Prostate gland (tissue), 2 donors: ENCODE results near the gene BASP1. TPM values are rescaled to one million over a fixed set of nuclear protein-coding genes. Genes with fewer than 3 reads are reported as not detected.

Experiments
- DNase-seq: peaks from one replicate; pipeline ENCODE4 v3.0.0-alpha.2; 2019; ENCODE audit warnings: low spot score
- H3K27ac ChIP-seq, 2 donors: fragments of 200-600 bp; sonication (generic); 2 replicates each; pipeline ENCODE4 v1.5.1; 2017 to 2019
- H3K27me3 ChIP-seq: fragments of 200-600 bp; sonication (generic); replicated peaks from 2 replicates; pipeline ENCODE4 v1.5.1; 2019; ENCODE audit not compliant: insufficient read depth
- H3K36me3 ChIP-seq, 2 donors: fragments of 200-600 bp; sonication (generic); 1 replicate in 1 of 2; 2 replicates in 1 of 2; pipeline versions ENCODE4 v1.5.1 to v1.8.1; 2017 to 2019
- H3K4me1 ChIP-seq: fragments of 200-600 bp; sonication (generic); replicated peaks from 2 replicates; pipeline ENCODE4 v1.5.1; 2019
- H3K4me3 ChIP-seq, 2 donors: fragments of 200-600 bp; sonication (generic); 2 replicates each; pipeline ENCODE4 v1.5.1; 2017 to 2019
- H3K9me3 ChIP-seq: fragments of 200-600 bp; sonication (generic); 2 replicates; pipeline ENCODE4 v1.5.1; 2017
- CTCF ChIP-seq, 4 experiments: fragments of 200-600 bp in 2 of 4; fragments of 450-650 bp in 2 of 4; sonication (generic) in 2 of 4; IDR thresholded peaks; 1 replicate in 3 of 4; 2 replicates in 1 of 4; pipeline ENCODE4 v1.5.1; 2016 to 2019; ENCODE audit warnings: antibody characterized with exemption in 4 of 4, mild to moderate bottlenecking in 2 of 4, moderate library complexity in 2 of 4
- POLR2A ChIP-seq: fragments of 450-650 bp; IDR thresholded peaks from one replicate; pipeline ENCODE4 v1.6.1; 2016; ENCODE audit warnings: antibody characterized with exemption, mild to moderate bottlenecking
- POLR2AphosphoS5 ChIP-seq: sonication (generic); formaldehyde crosslinking; IDR thresholded peaks from one replicate; pipeline ENCODE4 v1.6.1; 2017; ENCODE audit warnings: antibody characterized with exemption
- WGBS: methylation state at CpG from one replicate; pipeline ENCODE4 v1.1.5; 2018; 5-methylcytosine and 5-hydroxymethylcytosine counted together
- intact Hi-C: fragments of 100-400 bp; cut with DNase I; formaldehyde crosslinking; loops from one replicate; pipeline ENCODE4 v1.14.2; 2022
- total RNA-seq, 2 donors: library from RNA; depleted of rRNA; stranded (reverse); fragments of >200 nt; gene quantifications; one replicate each; pipeline ENCODE4 v1.1.0, GENCODE V29; 2016

The BASP1 gene
- total RNA-seq, 2 donors from 2014 or later = 142 to 346 TPM

DNA sequence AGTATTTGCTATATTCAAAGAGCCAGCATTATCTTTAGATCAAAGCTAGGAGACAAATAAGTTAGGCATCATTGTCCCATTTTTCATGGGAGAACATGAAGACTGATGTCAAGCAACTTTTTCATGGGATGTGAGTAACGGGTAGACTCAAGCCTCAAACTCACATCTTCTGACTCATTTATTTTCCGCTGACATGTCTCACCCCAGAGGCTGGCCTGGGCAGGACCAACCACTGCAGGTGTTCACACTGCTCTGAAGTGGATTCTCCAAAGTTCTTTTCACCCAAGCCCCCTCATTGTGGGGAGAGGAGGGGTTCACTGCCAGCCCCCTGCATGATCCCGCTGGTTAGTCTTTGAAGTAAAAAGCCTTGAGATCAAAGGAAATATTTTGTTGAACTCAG lies 34.9 kb upstream of the BASP1 start:
- H3K36me3 ChIP-seq = no peaks in the 10 kb centered on the region
- H3K4me3 ChIP-seq = no peak overlapping the region
- H3K9me3 ChIP-seq = no peaks in the 10 kb centered on the region
- H3K27me3 ChIP-seq = no peaks in the 10 kb centered on the region
- 66% methylated on average over 3 of the region's 3 CpGs for WGBS
- no peaks in the 10 kb centered on the region for H3K4me1 ChIP-seq
- intact Hi-C loops = no loop called here
- no peak for TF ChIP-seq POLR2A
- no peak overlapping the region for H3K27ac ChIP-seq
- no peak for DNase-seq

- DNase-seq = no peak
- TF ChIP-seq CTCF (IDR thresholded peaks at IDR 0.05) (no peak), POLR2AphosphoS5 (no peak), POLR2A (no peak)
- H3K36me3 ChIP-seq = no peaks in the 10 kb centered on the region
- whole genome bisulfite sequencing = 98% methylated on average over 1 of the region's 1 CpG
- no peaks in the 10 kb centered on the region for H3K4me1 ChIP-seq
- H3K27me3 ChIP-seq = no peaks in the 10 kb centered on the region
- no peak overlapping the region for H3K27ac ChIP-seq
- H3K9me3 ChIP-seq = no peaks in the 10 kb centered on the region
- no peak overlapping the region for H3K4me3 ChIP-seq
- intact Hi-C loops = no loop called here
Measured at GRCh38 chr5:17182981-17183380, 34.5 kb upstream of the BASP1 start.

DNA sequence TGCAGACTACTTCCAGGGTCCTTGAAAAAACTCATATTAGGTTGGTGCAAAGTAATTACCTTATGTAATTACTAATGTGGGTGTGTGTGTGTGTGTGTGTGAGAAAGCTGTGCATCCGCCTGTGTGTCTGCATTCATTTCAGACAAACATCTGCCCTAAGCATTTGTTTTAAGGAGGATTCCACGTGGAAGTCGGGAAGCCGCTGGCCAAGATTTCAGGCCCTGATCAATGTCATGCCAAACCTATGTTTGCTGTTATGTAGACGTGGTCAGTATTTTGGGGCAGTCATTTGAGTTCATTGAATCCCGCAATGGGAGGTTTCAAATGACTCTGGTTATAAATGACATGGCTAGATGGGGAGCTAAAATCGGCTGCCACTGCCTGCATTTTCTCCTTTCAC lies 33.6 kb upstream of the BASP1 start:
- no peak for TF ChIP-seq CTCF (IDR thresholded peaks at IDR 0.05)
- no peak for TF ChIP-seq POLR2A
- TF ChIP-seq POLR2AphosphoS5 = no peak
- intact Hi-C loops = no loop called here
- DNase-seq = no peak
- Histone ChIP-seq H3K9me3 (no peaks in the 10 kb centered on the region), H3K4me1 (no peaks in the 10 kb centered on the region), H3K4me3 (no peak overlapping the region), H3K27ac (no peak overlapping the region), H3K36me3 (no peaks in the 10 kb centered on the region), H3K27me3 (no peaks in the 10 kb centered on the region)
- 91% methylated on average over 7 of the region's 7 CpGs for WGBS

DNA sequence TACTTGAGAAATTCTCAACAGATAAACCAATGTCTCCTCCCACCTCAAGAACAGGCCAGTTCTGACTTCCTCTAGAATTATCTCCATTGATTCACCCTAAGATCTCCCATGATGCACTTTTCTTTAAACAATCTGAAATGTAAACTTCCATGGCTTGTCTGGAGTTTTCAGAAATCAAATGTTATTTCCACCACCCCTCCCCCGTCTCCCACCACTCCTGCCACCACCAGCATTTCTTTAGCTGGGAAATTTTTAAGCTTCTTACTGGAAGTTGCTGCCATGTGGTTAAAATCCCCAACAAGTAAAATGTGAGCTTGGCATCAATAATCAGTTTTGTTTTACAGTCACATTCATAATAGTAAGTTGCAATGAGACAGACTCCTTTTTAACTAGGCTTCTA lies 32.8 kb upstream of the BASP1 start:
- no peak for TF ChIP-seq POLR2A
- no peak for TF ChIP-seq CTCF (IDR thresholded peaks at IDR 0.05)
- TF ChIP-seq POLR2AphosphoS5 = no peak
- Histone ChIP-seq H3K27me3 (no peaks in the 10 kb centered on the region), H3K9me3 (no peaks in the 10 kb centered on the region), H3K27ac (no peak overlapping the region), H3K36me3 (no peaks in the 10 kb centered on the region), H3K4me3 (no peak overlapping the region), H3K4me1 (no peaks in the 10 kb centered on the region)
- WGBS = 91% methylated on average over 1 of the region's 1 CpG
- intact Hi-C loops = no loop called here
- no peak for DNase-seq

- Histone ChIP-seq H3K27ac (no peak overlapping the region), H3K36me3 (no peaks in the 10 kb centered on the region), H3K4me1 (no peaks in the 10 kb centered on the region), H3K4me3 (no peak overlapping the region), H3K9me3 (no peaks in the 10 kb centered on the region), H3K27me3 (no peaks in the 10 kb centered on the region)
- no peak for TF ChIP-seq CTCF (IDR thresholded peaks at IDR 0.05)
- TF ChIP-seq POLR2A = no peak
- no peak for TF ChIP-seq POLR2AphosphoS5
- intact Hi-C loops = no loop called here
- no peak for DNase-seq
- 91% methylated on average over 3 of the region's 3 CpGs for WGBS
Measured at GRCh38 chr5:17185349-17185748, 32.1 kb upstream of the BASP1 start.
